ENCODE results near the gene CYB561D2. TPM values are rescaled to one million over a fixed set of nuclear protein-coding genes. Genes with fewer than 3 reads are reported as not detected.

CYB561D2 gene
- total and polyA plus RNA-seq, 2 donors (not counting 1 experiment from before 2014, with no cell fraction given), result 39.5 to 78.9 TPM

- peaks cover 10% of the 10 kb centered on the region for H4K20me1 ChIP-seq (ENCODE audit: control insufficient read depth, insufficient read depth, low read length, poor library complexity, severe bottlenecking)
- ATAC-seq (ENCODE audit: low read depth) (peak; percentile 5), DNase-seq (peak; percentile 70)
- H3K27ac ChIP-seq (ENCODE audit: low read length in 2 of 2), result peak within 1 kb of the TSS; percentile 97 to 98
- H3K79me2 ChIP-seq (ENCODE audit: control insufficient read depth, insufficient read depth, low read length), result peaks cover 37% of the 10 kb centered on the region
- peak within 1 kb of the TSS; percentile 89 for H3K9ac ChIP-seq (ENCODE audit: low read length)
- Mint-ChIP-seq H3K9me3 (ENCODE audit: insufficient read depth) (no peaks in the 10 kb centered on the region), H3K27ac (peak within 1 kb of the TSS; percentile 99), H3K4me1 (peaks cover 53% of the 10 kb centered on the region), H3K4me3 (peak within 1 kb of the TSS; percentile 96), H3K27me3 (no peaks in the 10 kb centered on the region)
- peak within 1 kb of the TSS; percentile 61 to 86 (median 69) for H3K4me3 ChIP-seq (ENCODE audit: control extremely low read depth in 1 of 5, extremely low read depth in 1 of 5, insufficient read depth in 1 of 5, low read depth in 2 of 5, low read length in 4 of 5)
- H2AFZ ChIP-seq (ENCODE audit: insufficient read depth, low read depth, low read length, poor library complexity, severe bottlenecking), result peak within 1 kb of the TSS; percentile 82
- intact Hi-C loops (cut with micrococcal nuclease), result no loop called here
- no peaks in the 10 kb centered on the region for H3K9me3 ChIP-seq (ENCODE audit: control extremely low read depth in 1 of 3, control insufficient read depth in 2 of 3, insufficient read depth in 1 of 3, low read length in 2 of 3)
- POLR2A ChIA-PET, result interaction anchor here (0.5 to 6.1 kb wide), 11 partner anchors 11 to 1908 kb away, joined by 3 to 96 read pairs (median 4); partner anchors contain the start of genes C3orf18, CYB561D2, HEMK1 and HYAL3
- peak within 1 kb of the TSS; percentile 90 for H3K4me2 ChIP-seq (replicated peaks; ENCODE audit: low read depth, low read length, poor library complexity, severe bottlenecking)
- no peaks in the 10 kb centered on the region for H3K27me3 ChIP-seq (replicated peaks in 1 of 4; ENCODE audit: control extremely low read depth in 1 of 4, control insufficient read depth in 3 of 4, insufficient read depth in 4 of 4, low read length in 3 of 4)
- peaks cover 0 to 10% of the 10 kb centered on the region in 2 experiments for H3K36me3 ChIP-seq (replicated peaks in 1 of 2; ENCODE audit: control extremely low read depth in 1 of 2, control insufficient read depth in 1 of 2, extremely low read depth in 1 of 2, insufficient read depth in 2 of 2, low read length in 1 of 2)
- WGBS (ENCODE audit: insufficient coverage), result under 1% methylated on average over 76 of the region's 85 CpGs
- peaks cover 42 to 62% of the 10 kb centered on the region in 2 donors for H3K4me1 ChIP-seq (ENCODE audit: control insufficient read depth in 2 of 2, insufficient read depth in 2 of 2, low read length in 2 of 2)
- CTCF ChIA-PET, result interaction anchor here (0.5 to 2.0 kb wide), 7 partner anchors 10 to 1421 kb away, joined by 3 to 14 read pairs (median 4); partner anchors contain the start of genes CYB561D2, HYAL3, IFRD2 and NAA80
- TF ChIP-seq CTCF (IDR thresholded peaks at IDR 0.05) (no peak), EZH2 (IDR thresholded peaks at IDR 0.05; ENCODE audit: borderline replicate concordance, insufficient read depth, low read depth, low read length, poor library complexity, severe bottlenecking) (no peak)
Measured at GRCh38 chr3:50340448-50341329, 10.0 kb upstream of the CYB561D2 start, which contains the start of gene RASSF1. RASSF1 (minus strand) TSS chr3:50340836; CDS start chr3:50340805, 31 bp downstream.

Measured in B cell (primary cell).